Stimulated activated CD8-positive, alpha-beta memory T cell treated with anti-CD3 and anti-CD28 coated beads, Interleukin-15, amount 100 ng/mL, for 48 hours (primary cell): ENCODE results near the gene CERS4.
"Not testable (repeated sequence)": the region's sequence is repeated elsewhere in the genome, so short reads cannot be mapped to it uniquely, and the experiment has no call there.

Source experiments
- DNase-seq, 2 donors: peaks; one replicate each; pipeline ENCODE4 v3.0.0-alpha.2; 2020; ENCODE audit warnings: low read depth in 2 of 2

Gene CERS4

GRCh38 chr19:8241646-8242045 is 32.5 kb downstream of the CERS4 start:
- no peak for DNase-seq

GRCh38 chr19:8242211-8242821 is 33.1 kb downstream of the CERS4 start:
- DNase-seq, result no peak

GRCh38 chr19:8243146-8243545 is 34.0 kb downstream of the CERS4 start:
- no peak for DNase-seq

- no peak for DNase-seq
Measured at GRCh38 chr19:8244442-8244841, 35.3 kb downstream of the CERS4 start.

GRCh38 chr19:8245869-8246835 is 37.0 kb downstream of the CERS4 start:
- no peak for DNase-seq

DNA sequence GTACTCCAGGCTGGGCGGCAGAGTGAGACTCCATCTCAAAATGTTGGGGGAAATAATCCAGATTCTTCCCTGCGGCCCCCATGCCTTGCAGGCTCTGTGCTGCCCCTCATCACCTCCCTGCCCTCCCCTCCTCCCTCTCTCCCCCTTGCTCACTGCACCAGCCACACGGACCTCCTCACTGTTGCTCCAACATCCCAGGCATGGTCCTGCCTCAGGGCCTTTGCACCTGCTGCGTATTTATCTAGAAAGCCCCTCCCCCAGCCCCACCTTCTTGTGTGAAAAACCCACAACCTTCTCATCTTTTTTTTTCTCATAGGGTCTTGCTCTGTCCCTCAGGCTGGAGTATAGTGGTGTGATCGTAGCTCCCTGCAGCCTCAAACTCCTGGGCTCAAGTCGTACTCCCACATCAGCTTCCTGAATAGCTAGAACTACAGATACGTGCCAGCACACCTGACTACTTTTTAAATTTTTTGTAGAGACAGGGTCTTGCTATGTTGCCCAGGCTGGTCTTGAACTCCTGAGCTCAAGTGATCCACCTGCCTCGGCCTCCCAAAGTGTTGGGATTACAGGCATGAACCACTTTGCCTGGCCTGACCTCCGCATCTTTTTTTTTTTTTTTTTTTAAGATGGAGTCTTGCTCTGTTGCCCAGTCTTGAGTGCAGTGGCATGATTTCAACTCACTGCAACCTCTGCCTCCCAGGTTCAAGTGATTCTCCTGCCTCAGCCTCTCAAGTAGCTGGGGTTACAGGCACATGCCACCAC is 38.1 kb downstream of the CERS4 start:
- not testable (repeated sequence) for DNase-seq

DNA sequence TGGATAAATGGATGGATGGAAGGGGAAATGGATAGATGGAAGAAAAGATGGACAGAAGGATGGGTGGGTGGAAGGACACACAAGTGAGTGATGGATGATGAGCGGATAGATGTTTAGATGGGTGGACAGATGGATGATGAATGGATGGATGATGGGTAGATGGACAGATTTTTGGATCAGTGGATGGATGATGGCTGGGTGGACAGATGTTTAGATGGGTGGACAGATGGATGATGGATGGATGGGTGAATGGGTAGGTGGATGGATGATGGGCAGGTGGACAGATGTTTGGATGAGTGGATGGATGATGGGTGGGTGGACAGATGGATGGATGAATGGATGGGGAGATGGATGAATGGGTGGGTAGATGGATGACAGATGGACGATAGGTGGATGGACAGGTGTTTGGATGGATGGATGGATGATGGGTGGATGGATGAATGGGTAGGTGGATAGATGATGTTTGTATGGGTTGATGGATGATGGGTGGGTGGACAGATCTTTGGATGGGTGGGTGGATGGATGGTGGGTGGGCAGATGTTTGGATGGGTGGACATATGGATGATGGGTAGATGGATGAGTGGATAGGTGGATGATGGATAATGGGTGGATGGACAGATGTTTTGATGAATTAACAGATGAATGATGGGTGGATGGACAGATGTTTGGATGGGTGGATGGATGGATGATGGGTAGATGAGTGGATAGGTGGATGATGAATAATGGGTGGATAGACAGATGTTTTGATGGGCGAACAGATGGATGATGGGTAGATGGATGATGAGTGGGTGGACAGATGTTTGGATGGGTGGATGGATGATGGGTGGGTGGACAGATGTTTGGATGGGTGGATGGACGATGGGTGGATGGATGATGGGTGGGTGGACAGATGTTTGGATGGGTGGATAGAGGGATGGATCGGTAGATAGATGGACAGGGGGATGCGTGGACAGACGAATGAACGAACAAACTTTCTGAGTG is 39.5 kb downstream of the CERS4 start:
- no peak for DNase-seq

DNA sequence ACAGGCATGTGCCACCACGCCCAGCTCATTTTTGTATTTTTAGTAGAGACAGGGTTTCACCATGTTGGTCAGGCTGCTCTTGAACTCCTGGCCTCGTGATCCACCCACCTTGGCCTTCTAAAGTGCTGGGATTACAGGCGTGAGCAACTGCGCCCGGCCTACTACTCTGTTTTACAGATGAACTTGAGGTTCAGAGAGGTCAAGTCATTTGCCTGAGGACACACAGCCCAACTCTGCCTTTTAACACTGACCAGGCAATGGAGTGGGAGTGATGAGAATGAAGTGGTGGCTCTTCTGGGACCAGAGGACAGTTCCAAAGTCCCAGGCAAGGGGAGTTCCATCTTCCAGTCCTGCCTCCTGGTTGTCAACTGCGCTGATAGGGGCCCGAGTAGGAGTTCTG is 41.4 kb downstream of the CERS4 start:
- DNase-seq, result no peak

GRCh38 chr19:8251025-8251472 is 41.9 kb downstream of the CERS4 start:
- DNase-seq, result no peak

- peak; percentile 56 to 60 for DNase-seq
Measured at GRCh38 chr19:8252922-8253589, 43.9 kb downstream of the CERS4 start.

GRCh38 chr19:8253678-8254077 is 44.5 kb downstream of the CERS4 start:
- DNase-seq, result no peak

DNA sequence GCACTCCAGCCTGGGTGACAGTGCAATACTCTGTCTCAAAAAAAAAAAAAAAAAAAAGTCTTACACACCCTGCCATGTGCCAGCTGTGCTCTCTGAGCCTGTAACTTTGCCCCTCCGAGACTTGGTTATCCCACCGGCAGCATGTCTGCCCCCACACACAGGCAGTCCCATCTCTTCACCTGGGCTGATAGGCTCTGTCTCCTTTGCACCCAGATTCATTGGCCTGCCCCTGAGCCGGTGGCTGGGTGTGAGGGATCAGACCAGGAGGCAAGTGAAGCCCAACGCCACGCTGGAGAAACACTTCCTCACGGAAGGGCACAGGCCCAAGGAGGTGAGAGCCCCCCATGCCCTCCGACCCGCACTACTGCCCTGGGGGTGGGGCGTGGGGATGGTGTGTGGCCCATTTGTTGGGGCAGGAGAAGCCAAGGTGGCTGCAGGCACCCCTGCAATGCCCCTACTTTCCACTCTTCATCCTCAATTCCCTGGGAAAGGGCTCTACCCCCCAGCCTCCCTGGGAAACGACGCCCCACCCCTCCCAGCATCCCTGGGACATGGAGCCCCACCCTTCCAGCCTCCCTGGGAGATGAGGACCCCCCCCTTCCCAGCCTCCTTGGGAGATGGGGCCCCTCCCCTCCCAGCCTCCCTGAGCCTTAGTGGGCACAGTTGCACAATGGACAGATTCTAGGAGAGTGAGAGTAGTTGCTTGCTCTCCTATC is 45.3 kb downstream of the CERS4 start:
- DNase-seq, result no peak

- no peak for DNase-seq
Measured at GRCh38 chr19:8255426-8256125, 46.4 kb downstream of the CERS4 start.

- no peak for DNase-seq
Measured at GRCh38 chr19:8256276-8257051, 47.3 kb downstream of the CERS4 start.

GRCh38 chr19:8257052-8257443 is 47.9 kb downstream of the CERS4 start:
- no peak for DNase-seq

DNA sequence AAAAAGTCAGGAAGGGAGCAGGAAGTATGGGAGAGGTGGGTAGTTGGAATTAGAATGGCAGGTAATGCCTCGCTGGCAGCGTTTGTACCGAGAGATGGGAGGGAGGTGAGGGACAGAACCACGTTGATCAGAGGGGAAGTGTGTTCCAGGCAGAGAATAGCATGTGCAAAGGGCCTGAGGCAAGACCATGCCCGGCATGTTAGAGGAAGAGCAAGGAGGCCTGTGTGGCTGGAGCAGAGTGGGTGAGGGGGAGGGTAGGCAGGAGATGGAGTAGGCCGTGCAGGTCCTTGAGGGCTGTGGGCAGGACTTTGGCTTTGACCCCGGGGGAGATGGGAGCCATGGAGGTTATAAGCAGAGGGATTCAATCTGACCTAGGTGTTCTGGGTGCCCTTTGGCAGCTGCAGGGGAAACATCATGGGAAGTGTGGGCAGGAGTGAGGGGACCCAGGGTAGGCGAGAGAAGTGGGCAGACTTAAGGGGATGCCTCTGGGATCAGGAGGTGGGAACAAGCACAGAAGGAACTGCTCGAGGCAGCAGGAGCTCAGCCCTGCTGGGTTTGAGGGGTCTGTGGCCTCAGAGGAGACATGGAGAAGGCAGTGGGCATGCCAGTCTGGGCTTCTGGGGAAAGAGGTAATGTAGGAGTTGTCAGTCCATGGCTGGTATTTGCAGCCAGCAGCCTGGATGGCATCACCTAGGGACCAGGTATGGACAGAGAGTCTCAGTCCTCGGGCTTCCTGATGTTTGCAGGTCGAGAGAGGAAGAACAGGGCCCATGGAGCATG is 50.2 kb downstream of the CERS4 start:
- DNase-seq, result no peak

DNA sequence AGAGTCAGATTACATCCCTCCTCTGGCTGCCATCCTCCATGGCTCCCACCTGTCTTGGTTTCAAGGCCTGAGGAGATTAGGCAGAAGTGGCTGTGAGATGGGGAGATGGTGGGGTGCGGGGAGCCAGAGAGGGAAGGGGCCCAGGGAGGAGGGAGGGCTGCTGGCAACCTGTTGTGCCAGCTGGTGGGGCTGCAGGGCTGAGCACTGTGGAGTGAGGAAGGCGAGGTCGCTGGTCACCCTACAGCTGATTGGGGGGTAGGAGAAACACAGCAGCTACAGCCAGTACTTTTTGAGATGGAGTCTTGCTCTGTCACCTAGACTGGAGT is 50.7 kb downstream of the CERS4 start:
- DNase-seq, result no peak

DNA sequence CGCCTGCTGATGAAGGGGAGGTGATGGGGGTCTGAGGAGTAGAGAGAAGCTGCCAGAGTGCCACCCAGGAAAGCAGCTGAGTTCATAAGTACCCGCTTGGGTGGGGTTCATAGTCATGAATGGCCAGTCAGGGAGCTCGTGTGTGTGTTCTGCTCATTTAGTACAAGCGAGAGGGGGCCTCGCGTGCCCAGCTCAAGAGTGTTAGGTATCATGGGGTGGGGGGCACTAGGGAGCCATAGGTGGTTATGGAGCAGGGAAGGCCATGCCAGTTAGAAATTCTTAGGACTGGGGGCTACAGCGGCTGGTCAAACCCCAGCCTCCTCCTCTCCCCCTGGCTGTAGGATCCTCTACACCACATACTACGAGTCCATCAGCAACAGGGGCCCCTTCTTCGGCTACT is 52.2 kb downstream of the CERS4 start:
- DNase-seq, result no peak
